Panc1 (cell line): ENCODE data around the gene SYT5. TPM values are rescaled to one million over a fixed set of nuclear protein-coding genes. Genes with fewer than 3 reads are reported as not detected.
"Not testable (repeated sequence)": the region's sequence is repeated elsewhere in the genome, so short reads cannot be mapped to it uniquely, and the experiment has no call there.

Experiments used
- ATAC-seq: fragments of 200-7000 bp; cut with Tn5 transposase; 2 replicates; pipeline ENCODE4 v1.9.1; 2020; ENCODE audit warnings: mild to moderate bottlenecking, moderate library complexity
- BruUV-seq: library from RNA; stranded (reverse); fragments of 400-500 nt; replicated peaks from 2 replicates; lab custom pipeline; 2021; lab: Mats Ljungman, UMichigan
- CTCF ChIA-PET: fragments of 300-600 bp; sonication (Branson Sonifier 250); formaldehyde crosslinking; loops from one replicate; lab custom pipeline; 2022; ENCODE audit warnings: antibody characterized with exemption; lab: Charles Lee
- POLR2A ChIA-PET: fragments of 300-600 bp; sonication (Branson Sonifier 250); formaldehyde crosslinking; loops from one replicate; lab custom pipeline; 2022; ENCODE audit warnings: antibody characterized with exemption; lab: Charles Lee
- DNase-seq: peaks from one replicate; pipeline ENCODE4 v3.0.0-alpha.2; 2010; ENCODE audit warnings: low read depth, low spot score
- H3K27ac ChIP-seq: 2 replicates; pipeline ENCODE4 v1.5.1; 2011; ENCODE audit warnings: mild to moderate bottlenecking, low read length, inconsistent platforms
- H3K27me3 ChIP-seq: fragments of 200-500 bp; sonication (Bioruptor generic); 2 replicates; pipeline ENCODE4 v1.6.0; 2014; ENCODE audit warnings: low read length, inconsistent platforms; ENCODE audit not compliant: control insufficient read depth, insufficient read depth
- H3K36me3 ChIP-seq: fragments of 200-500 bp; sonication (Bioruptor generic); 2 replicates; pipeline ENCODE4 v1.5.1; 2014; ENCODE audit warnings: inconsistent platforms, mild to moderate bottlenecking, low read length, moderate library complexity; ENCODE audit not compliant: control insufficient read depth, insufficient read depth
- H3K4me1 ChIP-seq: 2 replicates; pipeline ENCODE4 v1.5.1; 2011; ENCODE audit warnings: inconsistent platforms, mild to moderate bottlenecking, low read length, moderate library complexity; ENCODE audit not compliant: control insufficient read depth, insufficient read depth
- H3K4me3 ChIP-seq, 2 experiments: 2 replicates each; pipeline ENCODE4 v1.5.1; 2011 to 2012; ENCODE audit warnings: low read depth in 2 of 2, low read length in 2 of 2, mild to moderate bottlenecking in 2 of 2, inconsistent platforms in 1 of 2, moderate library complexity in 1 of 2
- H3K9me3 ChIP-seq: fragments of 200-500 bp; sonication (Bioruptor generic); 2 replicates; pipeline ENCODE4 v1.5.1; 2014; ENCODE audit warnings: low read depth, mild to moderate bottlenecking, inconsistent platforms, low read length, moderate library complexity; ENCODE audit not compliant: control insufficient read depth, insufficient read depth
- CTCF ChIP-seq: fragments of 450-650 bp; IDR thresholded peaks from 2 replicates; pipeline ENCODE4 v1.5.1; 2017; ENCODE audit warnings: mild to moderate bottlenecking
- POLR2AphosphoS5 ChIP-seq: IDR thresholded peaks from 2 replicates; pipeline ENCODE4 v1.6.1; 2012; ENCODE audit warnings: mild to moderate bottlenecking, low read depth, low read length, moderate library complexity
- SIN3A ChIP-seq: IDR thresholded peaks from 2 replicates; pipeline ENCODE4 v1.6.1; 2012; ENCODE audit warnings: low read depth, mild to moderate bottlenecking, low read length, moderate library complexity, borderline replicate concordance; ENCODE audit not compliant: insufficient read depth
- TCF7L2 ChIP-seq: IDR thresholded peaks from 2 replicates; pipeline ENCODE4 v1.6.1; 2011; ENCODE audit warnings: mild to moderate bottlenecking, low read depth, low read length, inconsistent platforms
- in situ Hi-C: cut with HindIII; loops from 2 replicates; pipeline ENCODE4 v1.10.0; 2016; ENCODE audit warnings: low sequenced_read_pairs, low pct_unique_long_range_greater_than_20kb
- intact Hi-C: fragments of 100-400 bp; cut with micrococcal nuclease; formaldehyde crosslinking; loops from one replicate; pipeline ENCODE4 v1.10.0; 2022; ENCODE audit not compliant: unreplicated experiment
- total RNA-seq: library from RNA; stranded (reverse); gene quantifications from one replicate; pipeline ENCODE4 v1.2.1, GENCODE V29; 2021; ENCODE audit not compliant: unreplicated experiment
- TF ChIP-seq, protein P1 (sequence below), 2 experiments: IDR thresholded peaks; 2 replicates each; pipeline ENCODE4 v1.6.1; 2011 to 2012; ENCODE audit warnings: low read depth in 2 of 2, control low read depth in 1 of 2, low read length in 1 of 2, mild to moderate bottlenecking in 1 of 2, moderate library complexity in 1 of 2; ENCODE audit not compliant: insufficient read depth in 1 of 2

The SYT5 gene
- total RNA-seq, 1 experiment from 2014 or later, result 3.2 TPM

DNA sequence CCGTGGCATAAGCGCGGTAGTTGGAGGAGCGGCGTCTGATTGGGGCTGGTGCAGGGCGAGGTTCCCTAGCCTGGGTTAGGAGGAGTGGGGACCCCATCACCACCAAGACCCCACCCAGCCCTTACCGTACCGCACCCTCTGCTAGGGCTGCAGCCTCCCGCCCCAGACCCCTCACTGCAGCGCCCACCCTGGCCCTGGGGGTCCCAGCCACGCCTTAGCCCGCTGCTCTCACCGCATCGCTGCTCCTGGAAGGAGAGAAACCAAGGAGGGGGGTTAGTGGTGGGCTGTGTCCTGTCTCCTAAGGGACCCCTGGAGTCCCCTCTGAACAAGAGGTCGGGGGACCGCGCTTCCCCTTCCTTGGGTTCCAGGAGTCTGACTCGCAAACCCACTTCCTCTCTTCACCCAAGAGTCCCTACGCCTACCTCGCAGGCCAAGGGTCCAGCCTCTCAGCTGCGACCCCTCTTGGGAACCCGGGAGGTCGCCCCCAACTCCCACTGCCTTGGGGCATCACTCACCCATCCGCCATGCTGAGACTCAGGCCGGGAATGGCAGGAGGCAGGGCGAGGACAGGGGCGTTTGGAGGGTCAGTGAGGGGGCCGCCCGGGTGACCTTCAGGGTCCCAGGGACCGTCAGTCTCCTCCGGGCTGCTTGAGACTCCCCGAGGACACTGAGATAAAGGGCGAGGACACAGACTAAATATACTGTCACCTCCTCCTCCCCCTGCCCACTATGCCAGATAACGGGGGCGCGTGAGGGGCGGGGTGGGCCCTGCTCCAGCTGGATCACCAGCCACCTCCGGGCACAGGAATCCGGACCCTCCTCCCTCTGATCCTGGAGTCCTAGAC, 22.8 kb downstream of the SYT5 start, which contains the start of gene TNNI3:
TNNI3 (minus strand) TSS at position 669 of the 845 bp plus-strand sequence; CDS start at position 526, 143 bp downstream.
- Histone ChIP-seq H3K4me1 (peaks cover 8% of the 10 kb centered on the region; the same call in 1 of the 2 replicates), H3K9me3 (no peaks in the 10 kb centered on the region), H3K27ac (peak within 1 kb of the TSS; percentile 62; the same call in 1 of the 2 replicates), H3K27me3 (no peaks in the 10 kb centered on the region), H3K4me3 (peak within 1 kb of the TSS; percentile 55 to 71), H3K36me3 (no peaks in the 10 kb centered on the region)
- ChIA-PET POLR2A (no interaction called here), CTCF (no interaction called here)
- intact Hi-C loops, result no loop called here
- TF ChIP-seq SIN3A (no peak), TCF7L2 (no peak), CTCF (no peak), POLR2AphosphoS5 (no peak)
- TF ChIP-seq, protein P1, sequence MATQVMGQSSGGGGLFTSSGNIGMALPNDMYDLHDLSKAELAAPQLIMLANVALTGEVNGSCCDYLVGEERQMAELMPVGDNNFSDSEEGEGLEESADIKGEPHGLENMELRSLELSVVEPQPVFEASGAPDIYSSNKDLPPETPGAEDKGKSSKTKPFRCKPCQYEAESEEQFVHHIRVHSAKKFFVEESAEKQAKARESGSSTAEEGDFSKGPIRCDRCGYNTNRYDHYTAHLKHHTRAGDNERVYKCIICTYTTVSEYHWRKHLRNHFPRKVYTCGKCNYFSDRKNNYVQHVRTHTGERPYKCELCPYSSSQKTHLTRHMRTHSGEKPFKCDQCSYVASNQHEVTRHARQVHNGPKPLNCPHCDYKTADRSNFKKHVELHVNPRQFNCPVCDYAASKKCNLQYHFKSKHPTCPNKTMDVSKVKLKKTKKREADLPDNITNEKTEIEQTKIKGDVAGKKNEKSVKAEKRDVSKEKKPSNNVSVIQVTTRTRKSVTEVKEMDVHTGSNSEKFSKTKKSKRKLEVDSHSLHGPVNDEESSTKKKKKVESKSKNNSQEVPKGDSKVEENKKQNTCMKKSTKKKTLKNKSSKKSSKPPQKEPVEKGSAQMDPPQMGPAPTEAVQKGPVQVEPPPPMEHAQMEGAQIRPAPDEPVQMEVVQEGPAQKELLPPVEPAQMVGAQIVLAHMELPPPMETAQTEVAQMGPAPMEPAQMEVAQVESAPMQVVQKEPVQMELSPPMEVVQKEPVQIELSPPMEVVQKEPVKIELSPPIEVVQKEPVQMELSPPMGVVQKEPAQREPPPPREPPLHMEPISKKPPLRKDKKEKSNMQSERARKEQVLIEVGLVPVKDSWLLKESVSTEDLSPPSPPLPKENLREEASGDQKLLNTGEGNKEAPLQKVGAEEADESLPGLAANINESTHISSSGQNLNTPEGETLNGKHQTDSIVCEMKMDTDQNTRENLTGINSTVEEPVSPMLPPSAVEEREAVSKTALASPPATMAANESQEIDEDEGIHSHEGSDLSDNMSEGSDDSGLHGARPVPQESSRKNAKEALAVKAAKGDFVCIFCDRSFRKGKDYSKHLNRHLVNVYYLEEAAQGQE (IDR thresholded peaks at IDR 0.05; ENCODE audit: insufficient read depth in 1 of 2, low read depth in 2 of 2, low read length in 1 of 2), result no peak
- no TSS peak for BruUV-seq
- DNase-seq, result no peak
- in situ Hi-C loops, result no loop called here
- ATAC-seq, result no peak

DNA sequence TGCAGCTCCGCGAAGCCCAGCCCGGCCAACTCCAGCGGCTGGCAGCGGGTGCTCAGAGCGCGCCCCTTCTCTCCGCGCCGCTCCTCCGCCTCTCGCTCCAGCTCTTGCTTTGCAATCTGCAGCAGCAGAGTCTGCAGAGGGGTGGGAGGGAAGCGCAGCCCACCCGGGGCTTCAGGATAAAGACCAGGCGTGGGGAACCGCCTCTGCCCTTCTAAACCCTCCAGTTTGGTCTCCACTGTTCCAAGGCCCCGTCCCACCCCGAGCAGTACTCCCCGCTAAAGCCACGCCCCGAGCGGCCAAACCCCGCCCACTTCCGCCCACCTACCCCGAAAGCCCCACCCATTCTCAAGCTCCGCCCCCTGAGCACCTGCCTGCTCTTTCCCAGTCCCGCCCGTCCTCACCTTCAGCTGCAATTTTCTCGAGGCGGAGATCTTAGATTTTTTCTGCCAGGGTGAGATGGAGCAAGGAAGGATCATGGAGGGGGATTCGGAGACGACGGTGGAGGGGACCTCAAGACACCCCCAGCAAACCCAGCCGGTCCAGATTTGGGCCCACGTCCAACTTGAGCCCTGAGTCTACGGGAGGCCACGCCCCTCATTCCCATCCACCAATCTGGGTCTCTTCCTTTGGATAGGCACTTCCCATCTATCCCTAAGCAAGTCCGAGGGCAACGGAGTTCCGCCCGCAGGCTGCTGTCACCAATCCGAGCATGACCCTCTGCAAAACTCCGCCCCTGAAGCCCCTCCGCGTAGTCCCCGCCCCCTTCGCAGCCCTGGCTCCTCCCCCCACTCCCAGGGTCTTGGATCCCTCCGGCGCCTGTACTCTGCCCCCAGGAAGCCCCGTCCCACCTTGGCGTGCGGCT, 23.7 kb downstream of the SYT5 start:
- peak; percentile 54 for DNase-seq
- TF ChIP-seq CTCF (no peak), TCF7L2 (no peak), SIN3A (no peak), POLR2AphosphoS5 (no peak)
- TF ChIP-seq, protein P1 (IDR thresholded peaks at IDR 0.05; ENCODE audit: insufficient read depth in 1 of 2, low read depth in 2 of 2, low read length in 1 of 2), result no peak
- Histone ChIP-seq H3K27me3 (no peaks in the 10 kb centered on the region), H3K4me3 (peak overlapping the region; percentile 55 to 71), H3K27ac (peak overlapping the region; percentile 62), H3K9me3 (no peaks in the 10 kb centered on the region), H3K4me1 (peaks cover 8% of the 10 kb centered on the region; the same call in 1 of the 2 replicates), H3K36me3 (no peaks in the 10 kb centered on the region)
- CTCF ChIA-PET, result interaction anchor here (0.6 to 1.3 kb wide), 7 partner anchors 10 to 1243 kb away, joined by 3 to 6 read pairs (median 5); no protein-coding TSS in a partner anchor
- in situ Hi-C loops, result no loop called here
- intact Hi-C loops, result no loop called here
- POLR2A ChIA-PET, result interaction anchor here (0.5 to 0.6 kb wide), 6 partner anchors 9 to 327 kb away, joined by 3 to 6 read pairs (median 3); no protein-coding TSS in a partner anchor
- peak; percentile 85 for ATAC-seq
- BruUV-seq, result no TSS peak

DNA sequence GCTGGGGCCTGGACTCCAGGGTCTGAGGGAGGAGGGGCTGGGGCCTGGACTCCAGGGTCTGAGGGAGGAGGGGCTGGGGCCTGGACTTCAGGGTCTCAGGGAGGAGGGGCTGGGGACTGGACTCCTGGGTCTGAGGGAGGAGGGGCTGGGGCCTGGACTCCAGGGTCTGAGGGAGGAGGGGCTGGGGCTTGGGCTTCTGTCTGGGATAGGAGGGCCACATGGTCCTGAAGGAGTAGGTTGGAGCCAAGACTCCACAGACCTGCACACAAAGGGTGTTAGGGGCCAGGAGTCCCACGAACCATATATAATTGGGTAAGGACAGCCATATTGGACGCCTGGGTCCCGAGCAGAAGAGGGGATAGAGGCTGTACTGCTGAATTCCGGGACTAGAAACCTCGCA, 24.3 kb downstream of the SYT5 start:
- H3K9me3 ChIP-seq, H3K27me3 ChIP-seq, H3K36me3 ChIP-seq, DNase-seq, BruUV-seq, ATAC-seq, in situ Hi-C loops, intact Hi-C loops, H3K4me1 ChIP-seq: not testable (repeated sequence)
- ChIA-PET POLR2A (interaction anchor here (0.6 kb wide), 2 partner anchors 12 to 183 kb away, joined by 3 to 4 read pairs; no protein-coding TSS in a partner anchor), CTCF (interaction anchor here (0.6 to 1.3 kb wide), 4 partner anchors 10 to 1242 kb away, joined by 3 to 5 read pairs (median 4); no protein-coding TSS in a partner anchor)
- Histone ChIP-seq H3K4me3 (peak overlapping the region; percentile 55 to 71), H3K27ac (peak overlapping the region; percentile 62)
